ENCODE measurements around the gene EVC2.

DNA sequence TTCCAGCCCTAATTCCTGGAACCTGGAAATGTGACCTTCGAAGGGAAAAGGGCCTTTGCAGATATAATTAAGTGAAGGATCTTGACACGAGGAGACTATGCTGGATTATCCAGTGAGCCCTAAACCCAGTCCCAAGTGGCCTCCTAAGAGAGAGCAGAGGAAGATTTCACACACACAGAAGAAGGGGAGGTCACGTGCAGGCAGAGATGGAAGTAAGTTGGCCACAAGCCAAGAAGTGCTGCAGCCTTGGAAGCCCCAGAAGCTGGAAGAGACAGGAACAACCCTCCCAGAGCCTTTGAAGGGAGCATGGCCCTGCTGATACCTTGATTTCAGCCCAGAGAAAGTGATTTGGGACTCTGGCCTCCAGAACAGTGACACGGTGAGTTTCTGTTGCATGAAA is 51.9 kb downstream of the EVC2 start:
- TF ChIP-seq POLR2A (IDR thresholded peaks at IDR 0.05) = no peak
- TF ChIP-seq, protein P1, sequence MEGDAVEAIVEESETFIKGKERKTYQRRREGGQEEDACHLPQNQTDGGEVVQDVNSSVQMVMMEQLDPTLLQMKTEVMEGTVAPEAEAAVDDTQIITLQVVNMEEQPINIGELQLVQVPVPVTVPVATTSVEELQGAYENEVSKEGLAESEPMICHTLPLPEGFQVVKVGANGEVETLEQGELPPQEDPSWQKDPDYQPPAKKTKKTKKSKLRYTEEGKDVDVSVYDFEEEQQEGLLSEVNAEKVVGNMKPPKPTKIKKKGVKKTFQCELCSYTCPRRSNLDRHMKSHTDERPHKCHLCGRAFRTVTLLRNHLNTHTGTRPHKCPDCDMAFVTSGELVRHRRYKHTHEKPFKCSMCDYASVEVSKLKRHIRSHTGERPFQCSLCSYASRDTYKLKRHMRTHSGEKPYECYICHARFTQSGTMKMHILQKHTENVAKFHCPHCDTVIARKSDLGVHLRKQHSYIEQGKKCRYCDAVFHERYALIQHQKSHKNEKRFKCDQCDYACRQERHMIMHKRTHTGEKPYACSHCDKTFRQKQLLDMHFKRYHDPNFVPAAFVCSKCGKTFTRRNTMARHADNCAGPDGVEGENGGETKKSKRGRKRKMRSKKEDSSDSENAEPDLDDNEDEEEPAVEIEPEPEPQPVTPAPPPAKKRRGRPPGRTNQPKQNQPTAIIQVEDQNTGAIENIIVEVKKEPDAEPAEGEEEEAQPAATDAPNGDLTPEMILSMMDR (IDR thresholded peaks at IDR 0.05) = no peak
